GM18507 (cell line): ENCODE results near the gene ARHGAP33.

Experiments
- DNase-seq: peaks from one replicate; pipeline ENCODE4 v3.0.0; 2011; ENCODE audit warnings: low read depth; ENCODE audit not compliant: insufficient read length; ENCODE audit errors: extremely low spot score
- FAIRE-seq: peaks from 2 replicates; lab custom pipeline; 2011; peaks lifted over from hg19 to GRCh38; lab: Jason Lieb, UNC

Gene ARHGAP33

DNA sequence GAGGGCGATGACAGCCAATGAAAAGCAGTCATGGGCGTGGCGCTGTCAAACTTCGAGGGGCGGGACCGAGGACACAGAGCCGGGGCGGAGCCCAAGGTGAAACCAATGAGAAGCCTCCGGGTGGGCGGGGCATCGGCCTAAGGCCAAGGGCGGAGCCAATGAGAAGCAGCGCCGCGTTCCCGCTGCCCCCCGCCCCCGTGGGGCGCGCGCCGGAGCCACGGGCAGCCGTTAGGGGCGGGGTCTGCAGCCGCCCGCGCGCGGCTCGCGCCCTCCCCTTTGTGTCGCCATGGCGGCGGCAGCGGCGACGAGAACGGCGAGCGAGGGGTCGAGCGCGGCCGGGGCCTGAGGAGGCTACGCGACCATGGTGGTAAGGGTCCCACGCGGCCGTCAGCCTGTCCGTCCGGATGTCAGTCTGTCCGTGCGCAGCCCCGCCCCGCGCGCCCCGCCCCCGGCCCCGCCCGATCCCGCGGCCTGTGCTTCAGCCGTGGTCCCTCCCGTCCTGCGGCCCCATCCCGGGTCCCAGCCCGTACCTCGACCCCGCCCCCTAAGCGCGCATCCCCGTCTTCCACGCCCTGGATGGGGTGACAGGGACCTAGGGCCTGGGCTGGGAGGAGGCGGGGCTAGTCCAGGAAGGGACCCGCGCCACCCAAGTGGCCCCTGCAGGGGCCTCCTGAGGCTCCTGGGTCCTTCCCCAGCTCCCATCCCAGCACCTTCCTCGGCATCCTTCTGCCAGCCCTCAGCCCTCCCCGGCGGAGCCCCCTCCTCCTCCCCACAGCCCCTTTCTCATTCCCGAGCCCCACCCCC, at the start of gene ARHGAP33:
Gene ARHGAP33, plus strand, starts transcription at position 267 of the 804 bp plus-strand sequence. Its CDS starts 95 bp downstream, at position 362.
- FAIRE-seq (peak; percentile 99), DNase-seq (peak; percentile 97)

GRCh38 chr19:35727053-35727955, 48.1 kb upstream of the ARHGAP33 start:
- DNase-seq: no peak
- FAIRE-seq: no peak

DNA sequence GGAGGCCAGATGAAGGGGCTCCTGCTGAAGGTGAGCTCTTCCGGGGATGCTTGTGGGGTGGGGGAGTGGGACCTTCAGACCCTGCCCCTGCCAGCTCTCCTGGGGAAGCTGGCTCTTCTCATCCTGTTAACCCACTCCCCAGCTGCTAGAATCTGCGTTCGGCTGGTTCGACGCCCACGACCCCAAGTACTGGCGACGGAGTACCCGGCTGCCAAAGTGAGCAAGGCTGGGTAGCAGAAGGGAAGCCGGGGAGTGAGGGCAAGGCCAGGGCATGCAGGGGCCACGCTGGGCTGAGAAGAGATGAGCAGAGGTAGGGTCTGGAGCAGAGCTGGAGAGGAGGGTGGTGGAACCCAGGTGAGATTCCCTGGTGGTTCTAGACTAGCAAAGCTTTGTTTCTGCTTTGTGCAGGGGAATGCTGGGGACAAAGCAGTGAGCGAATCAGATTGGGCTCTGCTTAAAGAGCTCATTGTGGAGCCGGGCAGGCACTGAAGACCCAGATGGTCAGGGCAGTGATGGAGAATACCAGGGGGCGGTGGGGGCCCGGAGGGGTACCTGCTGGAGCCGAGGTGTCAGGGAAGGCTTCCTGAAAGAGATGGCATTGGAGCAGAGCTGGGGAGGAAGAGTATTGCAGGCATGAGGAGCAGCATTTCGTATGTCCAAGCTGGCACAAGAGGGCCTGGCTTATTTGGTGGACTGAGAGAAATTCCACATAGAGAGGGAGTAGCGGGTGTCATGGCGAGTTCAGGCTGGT, 47.2 kb upstream of the ARHGAP33 start:
- FAIRE-seq (no peak), DNase-seq (no peak)

- FAIRE-seq: no peak
- DNase-seq: no peak
These were observed 46.3 kb upstream of the ARHGAP33 start for GRCh38 chr19:35729021-35729420.

GRCh38 chr19:35729763-35730162, 45.6 kb upstream of the ARHGAP33 start:
- DNase-seq (no peak), FAIRE-seq (no peak)

DNA sequence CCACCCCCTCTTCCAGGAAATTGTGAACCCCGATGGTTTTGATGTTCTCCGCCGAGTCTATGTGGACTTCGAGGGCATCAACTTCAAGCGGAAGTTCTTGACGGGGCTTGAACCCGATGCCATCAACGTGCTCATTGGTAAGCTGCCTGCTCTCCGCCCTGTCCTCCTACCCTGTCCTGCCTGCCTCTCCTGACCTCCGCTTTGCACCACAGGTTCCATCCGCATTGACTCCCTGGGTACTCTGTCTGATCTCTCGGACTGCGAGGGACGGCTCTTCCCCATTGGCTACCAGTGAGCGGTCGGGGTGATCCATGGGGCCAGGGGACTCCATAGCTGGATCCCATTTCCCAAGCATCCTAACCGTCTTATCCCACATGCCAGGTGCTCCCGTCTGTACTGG, 45.0 kb upstream of the ARHGAP33 start:
- FAIRE-seq: no peak
- no peak for DNase-seq

DNA sequence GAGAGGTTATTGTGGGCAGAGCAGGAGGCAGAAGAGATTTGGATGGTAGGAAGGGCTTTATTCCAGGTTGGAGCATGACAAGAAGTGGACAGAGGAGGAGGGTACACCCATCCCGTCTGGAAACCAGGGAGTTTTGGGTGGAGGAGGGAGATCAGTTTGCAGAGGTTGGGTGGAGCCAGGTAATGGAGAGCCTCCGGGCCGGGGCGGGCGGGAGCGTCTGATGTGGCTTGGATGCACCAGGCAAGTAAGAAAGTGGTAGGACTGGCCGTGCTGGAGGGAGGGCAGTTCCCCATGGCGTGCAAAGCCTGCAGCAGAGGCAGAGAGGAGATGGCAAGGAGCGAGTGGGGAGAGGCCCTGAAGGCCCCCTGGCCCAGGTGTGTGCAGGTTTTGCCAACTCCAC, 44.0 kb upstream of the ARHGAP33 start:
- DNase-seq: no peak
- no peak for FAIRE-seq

GRCh38 chr19:35731779-35732405, 43.5 kb upstream of the ARHGAP33 start:
- FAIRE-seq (no peak), DNase-seq (no peak)

- no peak for DNase-seq
- FAIRE-seq: no peak
These were observed 42.7 kb upstream of the ARHGAP33 start for GRCh38 chr19:35732540-35733179.

GRCh38 chr19:35733180-35734125, 41.9 kb upstream of the ARHGAP33 start:
- DNase-seq: no peak
- no peak for FAIRE-seq

GRCh38 chr19:35734273-35734672, 41.1 kb upstream of the ARHGAP33 start:
- no peak for DNase-seq

DNA sequence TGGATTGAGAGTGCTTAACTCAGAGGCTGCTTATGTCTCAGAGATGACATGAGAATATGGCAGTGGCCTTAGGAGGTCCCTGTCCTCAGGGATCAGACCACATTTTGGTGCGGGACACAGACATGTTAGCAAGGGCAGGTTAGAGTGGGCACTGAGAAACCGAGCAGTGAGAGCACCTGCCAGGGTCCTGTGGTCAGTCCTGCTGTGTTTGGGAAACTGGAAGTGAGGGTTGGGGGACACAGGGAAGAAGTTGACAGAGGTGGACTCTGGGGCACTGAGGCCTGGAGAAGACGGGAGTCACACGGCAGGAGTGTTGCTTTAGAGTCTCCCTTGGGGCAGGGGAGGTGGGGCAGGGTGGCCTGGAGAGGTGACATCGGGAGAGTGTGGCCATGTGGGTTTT, 40.5 kb upstream of the ARHGAP33 start:
- FAIRE-seq: no peak
- DNase-seq: no peak

More at GRCh38 chr19:35734273-35734672, 41.1 kb upstream of the ARHGAP33 start:
- no peak for FAIRE-seq

- no peak for FAIRE-seq
- DNase-seq: no peak
These were observed 38.2 kb upstream of the ARHGAP33 start for GRCh38 chr19:35736913-35737886.

GRCh38 chr19:35738021-35738886, 37.1 kb upstream of the ARHGAP33 start:
- no peak for DNase-seq
- no peak for FAIRE-seq

DNA sequence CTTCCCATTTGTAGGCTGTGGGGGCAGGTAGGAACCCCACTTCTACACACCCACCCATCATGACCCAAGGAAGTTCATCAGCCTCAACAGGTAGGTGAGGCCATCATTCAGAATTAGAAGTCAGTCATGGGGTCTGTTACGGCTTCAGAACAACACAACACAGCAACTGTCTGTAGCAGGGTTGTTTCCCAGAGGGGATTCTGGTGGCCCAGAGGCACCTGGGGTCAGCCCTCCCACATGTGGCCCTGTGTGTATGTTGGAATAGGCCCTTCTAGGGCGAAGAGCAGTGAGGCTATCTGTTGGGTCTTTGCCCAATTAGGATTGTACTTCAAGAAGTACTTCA, 36.5 kb upstream of the ARHGAP33 start:
- FAIRE-seq: no peak
- DNase-seq: no peak
